K562 (cell line): ENCODE measurements around the gene NT5C3B. TPM values are rescaled to one million over a fixed set of nuclear protein-coding genes. Genes with fewer than 3 reads are reported as not detected.

Experiments
- ARNT ChIP-seq, 2 experiments: fragments of 450-650 bp; IDR thresholded peaks; 2 replicates each; pipeline ENCODE4 v1.6.1; 2016; ENCODE audit warnings: mild to moderate bottlenecking in 1 of 2
- CBFA2T2 ChIP-seq: fragments of 450-650 bp; conservative IDR thresholded peaks from 2 replicates; pipeline ENCODE4 v1.6.1; 2017; ENCODE audit warnings: mild to moderate bottlenecking
- DPF2 ChIP-seq: fragments of 450-650 bp; IDR thresholded peaks from 2 replicates; pipeline ENCODE4 v1.6.1; 2016
- FOXK2 ChIP-seq, 2 experiments: fragments of 450-650 bp; IDR thresholded peaks in 1 of 2; conservative IDR thresholded peaks in 1 of 2; 2 replicates each; pipeline ENCODE4 v1.6.1; 2016; ENCODE audit warnings: low read depth in 2 of 2, mild to moderate bottlenecking in 1 of 2
- HDAC2 ChIP-seq: fragments of 450-650 bp; IDR thresholded peaks from 2 replicates; pipeline ENCODE4 v1.6.1; 2016; ENCODE audit warnings: mild to moderate bottlenecking
- KDM4B ChIP-seq, 2 experiments: fragments of 450-650 bp in 1 of 2; sonication (generic) in 1 of 2; IDR thresholded peaks; 2 replicates each; pipeline ENCODE4 v1.6.1; 2016 to 2017; ENCODE audit warnings: borderline replicate concordance in 2 of 2, antibody characterized with exemption in 1 of 2, low read depth in 1 of 2, mild to moderate bottlenecking in 1 of 2
- LEF1 ChIP-seq: fragments of 450-650 bp; IDR thresholded peaks from 2 replicates; pipeline ENCODE4 v1.6.1; 2016; ENCODE audit warnings: mild to moderate bottlenecking
- MAZ ChIP-seq, 2 experiments: fragments of 450-650 bp in 1 of 2; sonication (generic) in 1 of 2; formaldehyde crosslinking; IDR thresholded peaks in 1 of 2; conservative IDR thresholded peaks in 1 of 2; 2 replicates each; pipeline versions ENCODE4 v1.4.0 to v1.5.0; 2020; ENCODE audit warnings: mild to moderate bottlenecking in 1 of 2, missing genetic modification reagents in 1 of 2
- PHB ChIP-seq: fragments of 250-450 bp; sonication (Bioruptor Pico); IDR thresholded peaks from 2 replicates; pipeline ENCODE4 v1.5.0; 2021
- POLR2G ChIP-seq: fragments of 200-400 bp; formaldehyde crosslinking; IDR thresholded peaks from 2 replicates; pipeline ENCODE4 v1.6.1; 2017; ENCODE audit warnings: low read depth, mild to moderate bottlenecking, antibody characterized with exemption, low read length, moderate library complexity
- RHOXF2B ChIP-seq: fragments of 250-450 bp; sonication (Bioruptor Pico); conservative IDR thresholded peaks from 2 replicates; pipeline ENCODE4 v1.5.1; 2021
- SMC3 ChIP-seq: conservative IDR thresholded peaks from 2 replicates; pipeline ENCODE4 v1.6.1; 2011; ENCODE audit warnings: low read depth, low read length, improper control_type of control experiment; ENCODE audit not compliant: insufficient read depth
- TEAD4 ChIP-seq, 2 experiments: sonication (generic) in 1 of 2; formaldehyde crosslinking in 1 of 2; IDR thresholded peaks; 2 replicates each; pipeline versions ENCODE4 v1.6.1 to v1.8.0; 2012 to 2022; ENCODE audit warnings: borderline replicate concordance in 1 of 2, inconsistent platforms in 1 of 2, low read length in 1 of 2, mild to moderate bottlenecking in 1 of 2, missing genetic modification reagents in 1 of 2
- ZNF12 ChIP-seq: sonication (generic); formaldehyde crosslinking; IDR thresholded peaks from 2 replicates; pipeline ENCODE4 v1.4.0; 2020; ENCODE audit warnings: mild to moderate bottlenecking, missing genetic modification reagents
- ZNF24 ChIP-seq: fragments of 450-650 bp; IDR thresholded peaks from 2 replicates; pipeline ENCODE4 v1.6.1; 2016
- ZNF384 ChIP-seq: IDR thresholded peaks from 2 replicates; pipeline ENCODE4 v1.6.1; 2012; ENCODE audit warnings: low read depth, low read length, improper control_type of control experiment
- polyA plus RNA-seq, 8 experiments: library from polyadenylated mRNA; depleted of rRNA in 4 of 8; stranded (reverse) in 5 of 8; unstranded in 3 of 8; fragments of >200 nt; fragmentation: Nextera tagmentation in 2 of 8; fragmentation: Illumina TruSeq in 1 of 8; extraction: Ambion mirVana in 2 of 8; extraction: Trizol in 1 of 8; gene quantifications; 2 replicates each; pipeline versions ENCODE4 v1.2.1 to v1.2.3, GENCODE V29; 2011 to 2014; ENCODE audit warnings: inconsistent platforms in 1 of 8, missing spikeins in 1 of 8
- total RNA-seq, 7 experiments: library from RNA; depleted of rRNA in 6 of 7; stranded (reverse); fragments of >200 nt in 6 of 7; fragmentation: Illumina TruSeq in 2 of 7; extraction: Trizol in 2 of 7; gene quantifications; 2 replicates each; pipeline versions ENCODE4 v1.2.1 to v1.2.3, GENCODE V29; 2011 to 2021; ENCODE audit warnings: low replicate concordance in 1 of 7
- TF ChIP-seq, protein P1 (sequence below): fragments of 250-450 bp; sonication (Bioruptor Pico); IDR thresholded peaks from 2 replicates; pipeline ENCODE4 v1.8.0; 2021; ENCODE audit warnings: mild to moderate bottlenecking, moderate library complexity
- TF ChIP-seq, protein P2 (sequence below): fragments of 450-650 bp; IDR thresholded peaks from 2 replicates; pipeline ENCODE4 v1.6.1; 2016; ENCODE audit warnings: antibody characterized with exemption

Gene NT5C3B
- total and polyA plus RNA-seq, 9 of the 15 experiments (the other 6 are each of a cell fraction or from before 2014, with no cell fraction given): 2.0 to 166 (median 85.0) TPM

GRCh38 chr17:41785091-41785858 lies 50.8 kb downstream of the NT5C3B start (continued):
- TF ChIP-seq KDM4B (IDR thresholded peaks at IDR 0.05; ENCODE audit: borderline replicate concordance in 2 of 2, low read depth in 1 of 2) (peak in 1 of 2 experiments; percentile 39; a peak in 1 of 4 replicates), ZNF24 (no peak), HDAC2 (peak; percentile 14; the same call in 1 of the 2 replicates), LEF1 (0 out of 2 replicates have a peak, but pooled peaks have one; percentile 71), MAZ (CRISPR knock-in tag; conservative IDR thresholded peaks at IDR 0.05 in 1 of 2, IDR thresholded peaks at IDR 0.05 in 1 of 2) (peak; percentile 47 to 96; a peak in 3 of 4 replicates), ARNT (IDR thresholded peaks at IDR 0.05) (peak in 1 of 2 experiments; percentile 30; a peak in 1 of 4 replicates), PHB (CRISPR knock-in tag) (no peak), ZNF384 (peak; percentile 98), ZNF12 (CRISPR knock-in tag) (no peak), POLR2G (no peak), TEAD4 (IDR thresholded peaks at IDR 0.05; ENCODE audit: low read length) (peak; percentile 81), TEAD4 (CRISPR knock-in tag; IDR thresholded peaks at IDR 0.05; ENCODE audit: borderline replicate concordance) (no peak), RHOXF2B (CRISPR knock-in tag) (no peak), DPF2 (peak; percentile 14), SMC3 (0 out of 2 replicates have a peak, but pooled peaks have one; percentile 5), FOXK2 (conservative IDR thresholded peaks at IDR 0.05 in 1 of 2, IDR thresholded peaks at IDR 0.05 in 1 of 2; ENCODE audit: low read depth in 2 of 2) (peak; percentile 17 to 79; a peak in 2 of 4 replicates), CBFA2T2 (no peak)
- TF ChIP-seq, protein P1, sequence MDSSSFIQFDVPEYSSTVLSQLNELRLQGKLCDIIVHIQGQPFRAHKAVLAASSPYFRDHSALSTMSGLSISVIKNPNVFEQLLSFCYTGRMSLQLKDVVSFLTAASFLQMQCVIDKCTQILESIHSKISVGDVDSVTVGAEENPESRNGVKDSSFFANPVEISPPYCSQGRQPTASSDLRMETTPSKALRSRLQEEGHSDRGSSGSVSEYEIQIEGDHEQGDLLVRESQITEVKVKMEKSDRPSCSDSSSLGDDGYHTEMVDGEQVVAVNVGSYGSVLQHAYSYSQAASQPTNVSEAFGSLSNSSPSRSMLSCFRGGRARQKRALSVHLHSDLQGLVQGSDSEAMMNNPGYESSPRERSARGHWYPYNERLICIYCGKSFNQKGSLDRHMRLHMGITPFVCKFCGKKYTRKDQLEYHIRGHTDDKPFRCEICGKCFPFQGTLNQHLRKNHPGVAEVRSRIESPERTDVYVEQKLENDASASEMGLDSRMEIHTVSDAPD: no peak
- TF ChIP-seq, protein P2, sequence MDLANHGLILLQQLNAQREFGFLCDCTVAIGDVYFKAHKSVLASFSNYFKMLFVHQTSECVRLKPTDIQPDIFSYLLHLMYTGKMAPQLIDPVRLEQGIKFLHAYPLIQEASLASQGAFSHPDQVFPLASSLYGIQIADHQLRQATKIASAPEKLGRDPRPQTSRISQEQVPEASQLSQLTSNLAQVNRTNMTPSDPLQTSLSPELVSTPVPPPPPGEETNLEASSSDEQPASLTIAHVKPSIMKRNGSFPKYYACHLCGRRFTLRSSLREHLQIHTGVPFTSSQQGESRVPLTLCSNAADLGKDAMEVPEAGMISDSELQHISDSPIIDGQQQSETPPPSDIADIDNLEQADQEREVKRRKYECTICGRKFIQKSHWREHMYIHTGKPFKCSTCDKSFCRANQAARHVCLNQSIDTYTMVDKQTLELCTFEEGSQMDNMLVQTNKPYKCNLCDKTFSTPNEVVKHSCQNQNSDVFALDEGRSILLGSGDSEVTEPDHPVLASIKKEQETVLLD: peak; percentile 43; the same call in 1 of the 2 replicates
